Fibroblast of upper back skin (primary cell): ENCODE results near the gene RS1.

ENCODE experiments used
- DNase-seq: peaks from one replicate; pipeline ENCODE4 v3.0.0-alpha.2; 2013

RS1 gene

GRCh38 chrX:18596096-18596495, 75.8 kb downstream of the RS1 start:
- no peak for DNase-seq

GRCh38 chrX:18594079-18594478, 77.8 kb downstream of the RS1 start:
- DNase-seq = no peak

DNA sequence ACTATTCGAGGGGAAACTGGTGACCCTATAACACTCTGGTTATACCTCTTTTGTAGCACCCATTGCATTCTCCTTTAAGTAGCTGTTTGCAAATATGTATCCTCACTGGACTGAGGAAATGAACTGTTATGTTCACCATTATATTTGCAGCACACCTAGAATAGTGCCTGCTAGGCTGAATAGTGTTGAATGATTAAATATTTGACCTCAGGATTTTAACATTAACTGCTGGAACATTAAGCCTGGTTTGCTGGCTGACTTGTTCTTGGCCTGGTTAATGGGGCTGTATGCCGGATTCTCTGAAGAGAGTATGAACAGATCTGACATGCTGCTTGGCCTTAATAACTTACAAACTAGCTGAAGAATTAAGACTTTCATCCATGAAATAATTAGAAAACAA, 80.1 kb downstream of the RS1 start:
- no peak for DNase-seq
